ENCODE results near the gene KCNH5. TPM values are rescaled to one million over a fixed set of nuclear protein-coding genes. Genes with fewer than 3 reads are reported as not detected.
"Not testable (repeated sequence)": the region's sequence is repeated elsewhere in the genome, so short reads cannot be mapped to it uniquely, and the experiment has no call there.

Gene KCNH5
- total RNA-seq, 8 experiments from 2014 or later = 0.10 to 2.1 (median 0.43) TPM; not detected in 1

DNA sequence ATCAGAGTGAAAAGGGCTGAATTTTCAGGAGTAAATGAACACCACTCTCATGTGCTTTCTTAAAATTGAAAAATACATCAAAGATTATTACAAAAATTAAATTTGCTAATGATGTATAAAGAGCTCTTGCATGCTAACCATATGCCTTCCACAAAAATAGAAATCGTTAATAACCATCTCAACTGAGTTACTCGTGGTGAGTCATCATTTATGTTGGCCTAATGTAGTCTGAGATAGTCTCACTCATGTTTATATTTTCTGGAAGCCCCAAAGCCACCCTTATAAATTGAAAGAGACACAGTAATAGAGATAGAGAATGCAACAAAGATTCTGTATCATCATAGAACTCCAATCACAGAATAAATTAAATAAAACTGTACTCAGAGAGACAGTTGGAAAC is 131.2 kb downstream of the KCNH5 start:
- peak in 3 of 8 experiments; percentile 20 to 81 (median 45) for ATAC-seq (replicated peaks in 6 of 8)
- WGBS, 10 experiments = 0 to 100% (median 55%) methylated on average over 1 to 2 of the region's 2 CpGs; no CpG with 5 or more reads in 1 of the 10 experiments

DNA sequence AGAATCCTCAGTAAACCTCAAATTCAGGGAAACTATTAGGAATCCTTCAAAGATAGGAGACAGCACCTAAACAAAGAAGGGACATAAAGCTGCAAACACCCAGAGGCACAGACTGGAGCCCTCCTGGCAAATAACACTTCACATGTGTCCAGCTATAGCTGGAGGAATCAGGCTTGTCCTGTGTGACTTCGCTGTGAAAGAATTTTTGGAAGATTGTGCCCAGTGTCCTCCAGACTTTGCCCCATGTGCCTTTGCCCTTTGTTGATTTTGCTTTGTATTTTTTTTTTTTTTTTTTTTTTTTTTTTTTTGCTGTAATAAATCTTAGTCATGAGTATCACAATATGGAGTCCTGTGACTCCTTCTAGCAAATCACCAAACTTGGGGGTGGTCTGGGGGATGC is 136.8 kb downstream of the KCNH5 start:
- Histone ChIP-seq H3K27ac (no peak overlapping the region), H3K4me3 (no peak overlapping the region), H3K4me1 (replicated peaks in 1 of 2) (no peaks in the 10 kb centered on the region)
- no peak for ATAC-seq (replicated peaks in 6 of 8)
- 20 to 100% (median 80%) methylated on average over 1 of the region's 1 CpG; no CpG with 5 or more reads in 3 of the 10 experiments for WGBS, 10 experiments
- in situ Hi-C loops (cut with MboI; ENCODE audit: low pct_unique_long_range_greater_than_20kb in 2 of 9, low sequenced_read_pairs in 9 of 9, unreplicated experiment in 9 of 9) = no loop called here

More for the DNA sequence above, 131.2 kb downstream of the KCNH5 start:
- H3K27ac ChIP-seq = no peak overlapping the region
- H3K4me3 ChIP-seq = no peak overlapping the region
- H3K4me1 ChIP-seq (replicated peaks in 1 of 2) = peaks cover 0 to 6% of the 10 kb centered on the region in 2 donors
- in situ Hi-C loops (cut with MboI; ENCODE audit: low pct_unique_long_range_greater_than_20kb in 2 of 9, low sequenced_read_pairs in 9 of 9, unreplicated experiment in 9 of 9) = no loop called here

DNA sequence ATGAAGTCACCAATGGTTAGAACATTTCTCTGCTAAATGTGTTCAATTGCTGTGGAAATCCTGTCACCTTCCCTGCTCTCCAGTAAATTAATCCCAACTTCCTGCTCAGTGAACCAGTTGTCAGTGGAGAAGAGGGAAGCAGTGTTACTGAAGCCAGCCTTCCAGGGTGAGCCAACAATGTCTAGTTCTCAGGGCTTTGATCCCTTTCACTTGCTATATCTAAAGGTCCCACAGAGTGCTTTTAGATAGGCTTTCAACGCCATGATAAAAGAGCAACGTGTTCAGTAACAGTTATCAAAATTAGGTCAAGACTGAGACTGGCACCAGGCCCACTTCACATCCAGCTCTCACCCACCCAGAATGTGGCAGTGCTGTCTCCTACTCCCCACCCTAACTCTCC is 139.7 kb downstream of the KCNH5 start:
- WGBS, 10 experiments = 0 to 89% (median 73%) methylated on average over 1 to 2 of the region's 2 CpGs; no CpG with 5 or more reads in 4 of the 10 experiments
- H3K4me3 ChIP-seq = no peak overlapping the region
- H3K27ac ChIP-seq = no peak overlapping the region
- no peak for ATAC-seq (replicated peaks in 6 of 8)
- no peaks in the 10 kb centered on the region for H3K4me1 ChIP-seq (replicated peaks in 1 of 2)
- in situ Hi-C loops (cut with MboI; ENCODE audit: low pct_unique_long_range_greater_than_20kb in 2 of 9, low sequenced_read_pairs in 9 of 9, unreplicated experiment in 9 of 9) = no loop called here

DNA sequence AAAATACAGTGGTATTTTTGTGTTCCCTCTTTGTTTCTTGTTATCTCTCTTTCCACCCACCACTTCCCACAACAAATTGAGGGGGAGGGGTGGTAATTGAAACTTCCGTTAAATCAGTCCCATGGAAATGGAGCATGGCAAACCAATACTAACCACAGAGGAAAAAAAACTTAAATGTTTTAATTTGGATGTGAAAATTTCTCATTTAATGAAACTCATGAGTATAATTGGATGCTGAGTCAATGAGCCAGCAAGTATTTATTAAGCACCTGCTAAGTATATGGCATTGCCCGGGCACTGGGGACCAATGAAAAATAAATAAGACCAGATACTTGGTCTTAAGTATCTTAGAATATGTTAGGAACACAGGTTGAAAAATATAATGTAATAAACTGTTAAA is 147.5 kb downstream of the KCNH5 start:
- no peak overlapping the region for H3K27ac ChIP-seq
- H3K4me1 ChIP-seq (replicated peaks in 1 of 2) = peaks cover 0 to 5% of the 10 kb centered on the region in 2 donors
- no peak overlapping the region for H3K4me3 ChIP-seq
- in situ Hi-C loops (cut with MboI; ENCODE audit: low pct_unique_long_range_greater_than_20kb in 2 of 9, low sequenced_read_pairs in 9 of 9, unreplicated experiment in 9 of 9) = no loop called here
- WGBS, 10 experiments = 0 to 100% (median 55%) methylated on average over 1 to 2 of the region's 2 CpGs
- ATAC-seq (replicated peaks in 6 of 8) = no peak

DNA sequence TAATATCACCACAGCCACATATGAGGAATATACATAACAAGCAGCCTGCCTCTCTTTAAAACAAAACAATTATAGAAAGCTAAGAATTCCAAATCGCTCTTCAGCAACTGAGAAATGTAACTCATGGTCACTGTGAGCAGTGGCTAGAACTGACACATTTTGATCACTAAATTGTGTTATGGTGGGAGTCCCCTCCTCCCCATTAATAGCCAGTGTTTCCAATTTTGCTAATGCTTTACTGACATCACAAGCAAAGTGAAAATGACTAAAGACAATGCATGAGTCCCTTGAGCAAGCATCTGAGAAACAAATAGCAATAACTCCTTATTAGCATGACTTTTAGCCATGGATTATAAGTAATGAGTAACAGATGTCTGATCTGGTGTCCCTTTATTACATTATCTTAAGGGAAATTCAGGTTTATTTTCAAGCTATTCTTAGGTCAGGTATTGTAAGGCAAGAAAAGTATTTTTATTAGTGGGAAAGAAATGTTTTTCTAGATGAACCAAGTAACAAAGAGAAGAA is 148.3 kb downstream of the KCNH5 start:
- ATAC-seq (replicated peaks in 6 of 8) = peak in 2 of 8 experiments; percentile 62 to 85
- no peak overlapping the region for H3K4me3 ChIP-seq
- H3K27ac ChIP-seq = no peak overlapping the region
- H3K4me1 ChIP-seq (replicated peaks in 1 of 2) = peaks cover 0 to 5% of the 10 kb centered on the region in 2 donors
- in situ Hi-C loops (cut with MboI; ENCODE audit: low pct_unique_long_range_greater_than_20kb in 2 of 9, low sequenced_read_pairs in 9 of 9, unreplicated experiment in 9 of 9) = no loop called here
- WGBS, 10 experiments = 0 to 89% (median 67%) methylated on average over 1 of the region's 1 CpG; no CpG with 5 or more reads in 1 of the 10 experiments

DNA sequence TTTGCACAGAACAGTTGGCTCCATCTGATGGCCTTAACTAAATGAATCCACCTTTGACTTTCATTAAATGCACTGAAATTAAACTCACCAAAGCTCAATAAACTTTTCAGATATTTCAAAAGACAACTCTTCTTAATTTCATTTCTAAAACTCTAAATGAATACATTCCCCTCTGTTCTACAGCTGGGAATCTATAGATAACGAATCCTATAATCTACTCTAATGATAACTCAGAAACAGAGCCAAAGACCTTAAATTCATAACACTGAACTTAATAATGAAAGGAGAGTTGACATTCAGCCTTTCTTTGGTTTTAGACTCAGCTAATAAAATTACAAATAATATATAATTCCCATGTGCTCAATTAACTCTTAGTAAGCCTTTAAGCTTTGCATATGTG is 150.5 kb downstream of the KCNH5 start:
- Histone ChIP-seq H3K27ac (no peak overlapping the region), H3K4me3 (no peak overlapping the region), H3K4me1 (replicated peaks in 1 of 2) (peaks cover 0 to 5% of the 10 kb centered on the region in 2 donors)
- no peak for ATAC-seq (replicated peaks in 6 of 8)
- in situ Hi-C loops (cut with MboI; ENCODE audit: low pct_unique_long_range_greater_than_20kb in 2 of 9, low sequenced_read_pairs in 9 of 9, unreplicated experiment in 9 of 9) = no loop called here
- WGBS, 10 experiments = 0 to 100% (median 80%) methylated on average over 1 of the region's 1 CpG; no CpG with 5 or more reads in 1 of the 10 experiments

DNA sequence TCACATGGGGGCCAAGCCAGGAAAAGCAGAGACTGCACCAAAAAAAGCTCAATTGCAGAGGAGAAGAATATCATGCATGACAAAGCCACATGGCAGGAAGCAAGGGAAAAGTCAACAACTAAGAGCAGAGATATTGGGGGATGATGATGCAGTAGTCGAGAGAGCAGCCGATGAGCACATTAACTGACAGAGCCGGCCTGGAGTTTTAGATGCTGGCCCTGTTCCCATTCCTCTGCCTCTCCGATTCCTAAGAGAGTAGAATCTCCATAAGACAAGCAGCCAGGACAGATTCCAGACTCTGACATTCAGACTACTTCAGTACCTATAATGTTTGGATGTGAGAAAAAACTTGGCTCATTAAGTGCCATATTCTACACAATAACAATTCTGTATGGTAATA is 155.9 kb downstream of the KCNH5 start:
- in situ Hi-C loops (cut with MboI; ENCODE audit: low pct_unique_long_range_greater_than_20kb in 2 of 9, low sequenced_read_pairs in 9 of 9, unreplicated experiment in 9 of 9) = no loop called here
- WGBS, 10 experiments = 0 to 62% (median 47%) methylated on average over 1 to 4 of the region's 4 CpGs; no CpG with 5 or more reads in 1 of the 10 experiments
- ATAC-seq (replicated peaks in 6 of 8) = no peak
- no peak overlapping the region for H3K4me3 ChIP-seq
- no peaks in the 10 kb centered on the region for H3K4me1 ChIP-seq (replicated peaks in 1 of 2)
- no peak overlapping the region for H3K27ac ChIP-seq

DNA sequence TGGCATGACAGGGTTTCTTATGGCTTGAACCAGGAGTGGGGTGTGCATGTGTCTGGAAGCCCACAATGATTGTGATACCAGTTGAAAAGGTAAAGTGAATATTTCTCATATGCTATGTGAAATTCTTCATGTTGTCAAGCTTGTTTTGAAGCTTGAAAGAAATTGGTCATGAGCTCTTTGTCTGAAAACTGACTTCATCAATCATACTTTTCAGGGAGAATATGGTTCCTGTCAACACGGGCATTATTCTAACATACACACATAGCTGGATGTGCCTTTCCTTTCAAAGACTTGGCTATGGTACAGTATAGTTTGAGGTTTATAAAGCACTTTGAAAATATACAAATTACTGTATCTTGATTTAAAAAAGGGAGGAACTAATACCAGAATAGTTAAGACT is 158.8 kb downstream of the KCNH5 start:
- in situ Hi-C loops (cut with MboI; ENCODE audit: low pct_unique_long_range_greater_than_20kb in 2 of 9, low sequenced_read_pairs in 9 of 9, unreplicated experiment in 9 of 9) = no loop called here
- no peaks in the 10 kb centered on the region for H3K4me1 ChIP-seq (replicated peaks in 1 of 2)
- ATAC-seq (replicated peaks in 6 of 8) = no peak
- 0 to 100% (median 80%) methylated on average over 1 of the region's 1 CpG; no CpG with 5 or more reads in 3 of the 10 experiments for WGBS, 10 experiments
- no peak overlapping the region for H3K27ac ChIP-seq
- no peak overlapping the region for H3K4me3 ChIP-seq

DNA sequence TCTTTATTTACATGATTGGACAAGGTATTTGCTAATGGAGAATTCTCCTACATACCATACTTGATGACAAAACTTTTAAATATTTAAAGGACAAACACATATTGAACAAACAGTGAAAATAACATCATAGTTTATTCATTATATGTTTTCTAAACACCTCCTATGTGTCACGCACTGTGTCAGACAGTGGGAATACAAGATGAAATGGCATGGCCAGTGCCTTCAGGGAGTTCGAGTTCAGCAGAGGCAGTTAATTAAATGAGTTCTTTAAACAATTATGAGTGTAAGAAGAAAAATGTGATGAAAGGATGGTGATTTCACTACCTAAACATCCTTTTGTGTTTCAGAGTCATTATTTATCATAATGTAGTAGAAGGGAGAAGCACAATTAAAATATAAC is 159.8 kb downstream of the KCNH5 start:
- ATAC-seq (replicated peaks in 6 of 8) = no peak
- Histone ChIP-seq H3K4me1 (replicated peaks in 1 of 2) (no peaks in the 10 kb centered on the region), H3K4me3 (no peak overlapping the region), H3K27ac (no peak overlapping the region)
- 8 to 94% (median 78%) methylated on average over 1 to 2 of the region's 2 CpGs for WGBS, 10 experiments
- in situ Hi-C loops (cut with MboI; ENCODE audit: low pct_unique_long_range_greater_than_20kb in 2 of 9, low sequenced_read_pairs in 9 of 9, unreplicated experiment in 9 of 9) = no loop called here

DNA sequence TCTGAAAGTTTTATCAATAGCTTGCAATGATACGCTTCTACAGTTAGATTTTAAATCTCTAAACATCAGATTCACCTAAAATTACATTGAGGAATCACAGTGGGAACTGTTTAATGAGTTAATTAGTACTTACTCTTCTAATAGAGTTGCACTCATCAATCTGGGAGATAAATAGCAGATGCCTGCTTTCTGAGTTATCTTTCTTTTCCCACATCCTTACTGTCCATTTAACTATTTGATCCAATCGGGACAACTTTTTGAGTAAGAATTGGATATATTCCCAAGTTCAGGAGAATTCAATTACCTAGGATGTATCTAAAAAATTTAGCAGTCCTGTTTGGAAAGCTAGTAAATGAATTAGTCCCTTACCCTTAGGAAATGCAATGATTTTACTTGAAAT is 162.3 kb downstream of the KCNH5 start:
- WGBS, 10 experiments = 0 to 100% (median 85%) methylated on average over 1 to 2 of the region's 2 CpGs
- ATAC-seq (replicated peaks in 6 of 8) = no peak
- in situ Hi-C loops (cut with MboI; ENCODE audit: low pct_unique_long_range_greater_than_20kb in 2 of 9, low sequenced_read_pairs in 9 of 9, unreplicated experiment in 9 of 9) = no loop called here

DNA sequence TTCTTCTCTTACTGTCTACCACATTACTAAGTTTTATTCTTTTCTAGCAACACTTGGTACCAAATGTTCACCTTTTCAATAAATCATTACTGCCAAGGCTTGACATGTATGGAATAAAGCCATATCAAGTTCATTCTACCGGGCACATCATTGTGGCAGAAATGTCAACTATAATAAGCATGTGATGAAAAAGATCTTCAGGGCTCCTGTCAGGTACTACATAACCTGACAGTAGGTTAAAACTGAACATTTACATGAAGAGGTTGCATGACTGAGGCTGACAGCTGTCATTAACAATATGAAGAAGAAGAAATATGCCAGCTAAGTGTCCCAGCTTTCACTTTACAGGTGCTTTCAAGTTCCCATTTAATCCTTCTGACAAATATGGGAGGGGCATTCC is 178.9 kb downstream of the KCNH5 start:
- no peak for ATAC-seq (replicated peaks in 6 of 8)
- WGBS, 10 experiments = 0 to 85% (median 56%) methylated on average over 1 of the region's 1 CpG; no CpG with 5 or more reads in 6 of the 10 experiments
- Histone ChIP-seq H3K4me3 (no peak overlapping the region), H3K27ac (no peak overlapping the region), H3K4me1 (replicated peaks in 1 of 2) (no peaks in the 10 kb centered on the region)
- in situ Hi-C loops (cut with MboI; ENCODE audit: low pct_unique_long_range_greater_than_20kb in 2 of 9, low sequenced_read_pairs in 9 of 9, unreplicated experiment in 9 of 9) = no loop called here

More for the DNA sequence above, 162.3 kb downstream of the KCNH5 start:
- no peak overlapping the region for H3K27ac ChIP-seq
- no peaks in the 10 kb centered on the region for H3K4me1 ChIP-seq (replicated peaks in 1 of 2)
- no peak overlapping the region for H3K4me3 ChIP-seq

DNA sequence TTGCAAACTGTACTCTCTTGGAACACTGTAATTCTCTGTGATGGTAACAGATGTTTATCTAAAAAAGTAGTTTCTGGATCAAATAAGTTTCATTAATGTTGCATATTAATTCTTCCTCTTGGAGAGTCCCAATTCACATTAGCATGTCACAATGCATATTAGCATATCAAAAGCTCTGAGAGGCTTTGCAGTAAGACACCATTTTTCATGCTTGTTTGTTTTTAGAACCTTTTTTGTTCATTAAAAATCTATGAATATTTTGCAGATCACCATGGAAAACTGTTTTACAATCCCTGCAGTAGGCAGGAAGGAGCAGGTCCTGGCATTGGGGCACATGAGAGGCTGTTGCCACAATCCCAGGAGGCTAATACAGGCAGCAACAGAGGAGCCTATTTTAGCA is 180.7 kb downstream of the KCNH5 start:
- no peak overlapping the region for H3K27ac ChIP-seq
- ATAC-seq (replicated peaks in 6 of 8) = peak in 4 of 8 experiments; percentile 20 to 68 (median 26)
- in situ Hi-C loops (cut with MboI; ENCODE audit: low pct_unique_long_range_greater_than_20kb in 2 of 9, low sequenced_read_pairs in 9 of 9, unreplicated experiment in 9 of 9) = no loop called here
- H3K4me3 ChIP-seq = no peak overlapping the region
- H3K4me1 ChIP-seq (replicated peaks in 1 of 2) = no peaks in the 10 kb centered on the region

DNA sequence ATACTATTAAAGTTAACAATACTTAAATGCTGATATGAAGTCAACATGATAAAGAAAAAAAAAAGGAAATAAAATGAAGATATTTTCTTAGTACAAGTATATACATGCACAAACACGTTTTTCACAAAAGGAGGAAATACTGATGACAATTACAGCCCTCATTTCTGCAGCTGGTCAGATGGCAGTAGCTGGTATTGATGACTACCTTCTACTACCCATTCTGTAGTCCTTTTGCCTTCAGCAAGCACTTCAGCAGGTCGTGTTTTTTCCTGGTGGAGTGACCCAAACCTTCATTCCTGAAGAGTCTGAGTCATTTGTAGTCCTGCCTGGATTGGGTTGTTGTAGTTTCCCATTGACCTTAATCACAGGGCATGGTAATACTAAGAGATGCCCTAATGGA is 187.2 kb downstream of the KCNH5 start:
- ATAC-seq (replicated peaks in 6 of 8); H3K4me1 ChIP-seq (replicated peaks in 1 of 2); H3K27ac ChIP-seq; in situ Hi-C loops (cut with MboI; ENCODE audit: low pct_unique_long_range_greater_than_20kb in 2 of 9, low sequenced_read_pairs in 9 of 9, unreplicated experiment in 9 of 9); H3K4me3 ChIP-seq: not testable (repeated sequence)
- WGBS, 10 experiments = 0 to 80% (median 0%) methylated on average over 1 to 2 of the region's 2 CpGs; no CpG with 5 or more reads in 2 of the 10 experiments

DNA sequence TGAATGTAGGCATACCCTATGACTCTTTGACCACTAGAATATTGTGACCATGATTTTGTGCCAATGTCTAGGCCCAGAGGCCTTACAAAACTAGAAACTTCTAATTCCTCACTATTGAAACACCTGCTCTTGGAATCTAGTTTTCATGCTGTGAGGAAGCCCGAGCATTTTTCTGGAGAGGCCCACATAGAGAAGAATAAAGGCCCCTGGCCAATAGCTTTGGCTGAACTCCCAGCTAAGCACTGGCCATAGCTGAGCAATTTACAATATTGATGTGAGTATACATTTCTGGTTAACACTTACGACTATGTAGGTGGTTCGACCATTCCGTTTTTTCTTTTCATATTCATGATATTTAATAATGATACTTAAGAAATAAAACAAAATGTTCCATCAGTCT is 190.3 kb downstream of the KCNH5 start:
- H3K4me1 ChIP-seq (replicated peaks in 1 of 2) = no peaks in the 10 kb centered on the region
- H3K27ac ChIP-seq = no peak overlapping the region
- in situ Hi-C loops (cut with MboI; ENCODE audit: low pct_unique_long_range_greater_than_20kb in 2 of 9, low sequenced_read_pairs in 9 of 9, unreplicated experiment in 9 of 9) = no loop called here
- no peak for ATAC-seq (replicated peaks in 6 of 8)
- no peak overlapping the region for H3K4me3 ChIP-seq
- WGBS, 10 experiments = 0 to 97% (median 94%) methylated on average over 3 to 4 of the region's 4 CpGs; no CpG with 5 or more reads in 3 of the 10 experiments

Data from motor neuron (in vitro differentiated cells).